A549 (cell line): Measurements from ENCODE around the gene SPRR1A.

Experiments
- ZFP36 ChIP-seq: fragments of 450-650 bp; IDR thresholded peaks from 2 replicates; pipeline ENCODE4 v1.6.1; 2014; ENCODE audit warnings: borderline replicate concordance; ENCODE audit not compliant: partially characterized antibody
- TF ChIP-seq, protein P1 (sequence below): fragments of >200 bp; sonication (Bioruptor Twin); formaldehyde crosslinking; IDR thresholded peaks from 2 replicates; pipeline ENCODE4 v1.6.1; 2016
- TF ChIP-seq, protein P2 (sequence below): fragments of >200 bp; sonication (Bioruptor Twin); formaldehyde crosslinking; IDR thresholded peaks from 3 replicates; pipeline ENCODE4 v1.5.1; 2016

DNA sequence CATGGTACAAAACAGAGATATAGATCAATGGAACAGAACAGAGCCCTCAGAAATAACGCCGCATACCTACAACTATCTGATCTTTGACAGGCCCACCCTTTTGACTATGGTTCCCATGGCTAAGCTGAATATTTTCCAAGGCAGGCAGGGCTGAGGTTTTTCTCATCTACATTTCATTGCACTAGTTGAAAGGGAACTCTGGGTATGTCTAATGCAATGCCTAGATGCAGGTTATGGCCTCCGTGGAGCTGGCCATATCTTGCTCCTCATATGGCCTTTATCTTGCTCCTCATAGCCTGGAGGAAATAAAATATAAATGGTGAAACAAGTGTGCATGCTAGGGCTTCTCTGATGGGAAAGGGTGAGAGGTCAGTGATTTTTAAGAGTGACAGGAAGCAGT, 26.3 kb upstream of the SPRR1A start:
- TF ChIP-seq, protein P1, sequence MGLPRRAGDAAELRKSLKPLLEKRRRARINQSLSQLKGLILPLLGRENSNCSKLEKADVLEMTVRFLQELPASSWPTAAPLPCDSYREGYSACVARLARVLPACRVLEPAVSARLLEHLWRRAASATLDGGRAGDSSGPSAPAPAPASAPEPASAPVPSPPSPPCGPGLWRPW = no peak
- TF ChIP-seq, protein P2, sequence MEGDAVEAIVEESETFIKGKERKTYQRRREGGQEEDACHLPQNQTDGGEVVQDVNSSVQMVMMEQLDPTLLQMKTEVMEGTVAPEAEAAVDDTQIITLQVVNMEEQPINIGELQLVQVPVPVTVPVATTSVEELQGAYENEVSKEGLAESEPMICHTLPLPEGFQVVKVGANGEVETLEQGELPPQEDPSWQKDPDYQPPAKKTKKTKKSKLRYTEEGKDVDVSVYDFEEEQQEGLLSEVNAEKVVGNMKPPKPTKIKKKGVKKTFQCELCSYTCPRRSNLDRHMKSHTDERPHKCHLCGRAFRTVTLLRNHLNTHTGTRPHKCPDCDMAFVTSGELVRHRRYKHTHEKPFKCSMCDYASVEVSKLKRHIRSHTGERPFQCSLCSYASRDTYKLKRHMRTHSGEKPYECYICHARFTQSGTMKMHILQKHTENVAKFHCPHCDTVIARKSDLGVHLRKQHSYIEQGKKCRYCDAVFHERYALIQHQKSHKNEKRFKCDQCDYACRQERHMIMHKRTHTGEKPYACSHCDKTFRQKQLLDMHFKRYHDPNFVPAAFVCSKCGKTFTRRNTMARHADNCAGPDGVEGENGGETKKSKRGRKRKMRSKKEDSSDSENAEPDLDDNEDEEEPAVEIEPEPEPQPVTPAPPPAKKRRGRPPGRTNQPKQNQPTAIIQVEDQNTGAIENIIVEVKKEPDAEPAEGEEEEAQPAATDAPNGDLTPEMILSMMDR = no peak
- TF ChIP-seq ZFP36 = no peak
